Endothelial cell of umbilical vein (primary cell): ENCODE measurements around the gene TSPY8.
"Not testable (repeated sequence)": the region's sequence is repeated elsewhere in the genome, so short reads cannot be mapped to it uniquely, and the experiment has no call there.

Experiments used
- CTCF ChIP-seq, 2 donors: IDR thresholded peaks; 1 replicate in 1 of 2; 2 replicates in 1 of 2; pipeline ENCODE4 v1.5.1; 2011; ENCODE audit warnings: low read length in 2 of 2, mild to moderate bottlenecking in 2 of 2, moderate library complexity in 2 of 2, control low read depth in 1 of 2, inconsistent platforms in 1 of 2, low read depth in 1 of 2; ENCODE audit not compliant: insufficient read depth in 1 of 2; ENCODE audit errors: extremely low read depth in 1 of 2
- EZH2 ChIP-seq: IDR thresholded peaks from 2 replicates; pipeline ENCODE4 v1.6.1; 2012; ENCODE audit warnings: borderline replicate concordance, low read depth, mild to moderate bottlenecking, moderate library complexity, low read length, inconsistent platforms; ENCODE audit not compliant: severe bottlenecking
- GATA2 ChIP-seq: IDR thresholded peaks from 2 replicates; pipeline ENCODE4 v1.7.0; 2011; ENCODE audit warnings: low read depth, mild to moderate bottlenecking, moderate library complexity, mixed read lengths, low read length; ENCODE audit not compliant: insufficient read length, insufficient read depth
- POLR2A ChIP-seq: IDR thresholded peaks from 2 replicates; pipeline ENCODE4 v1.6.1; 2012; ENCODE audit warnings: low read depth, mild to moderate bottlenecking, control low read depth, low read length
- POLR2AphosphoS5 ChIP-seq: IDR thresholded peaks from 2 replicates; pipeline ENCODE4 v1.6.1; 2012; ENCODE audit warnings: low read depth, mild to moderate bottlenecking, control low read depth, low read length, moderate library complexity; ENCODE audit not compliant: insufficient read depth

- not testable (repeated sequence) for TF ChIP-seq POLR2AphosphoS5; CTCF (IDR thresholded peaks at IDR 0.05; ENCODE audit: extremely low read depth in 1 of 2, insufficient read depth in 1 of 2, low read depth in 1 of 2, low read length in 2 of 2); GATA2; EZH2; POLR2A
Observed at GRCh38 chrY:9398121-9398520, 40.5 kb downstream of the TSPY8 start, which contains the start of gene TSPY3.
